GM12874 (cell line): ENCODE measurements around the gene NKAIN4.

Experiments
- CTCF ChIP-seq: IDR thresholded peaks from 2 replicates; pipeline ENCODE4 v1.5.1; 2011; ENCODE audit warnings: low read depth, mild to moderate bottlenecking, control low read depth, low read length, moderate library complexity; ENCODE audit not compliant: insufficient read depth

NKAIN4 gene

DNA sequence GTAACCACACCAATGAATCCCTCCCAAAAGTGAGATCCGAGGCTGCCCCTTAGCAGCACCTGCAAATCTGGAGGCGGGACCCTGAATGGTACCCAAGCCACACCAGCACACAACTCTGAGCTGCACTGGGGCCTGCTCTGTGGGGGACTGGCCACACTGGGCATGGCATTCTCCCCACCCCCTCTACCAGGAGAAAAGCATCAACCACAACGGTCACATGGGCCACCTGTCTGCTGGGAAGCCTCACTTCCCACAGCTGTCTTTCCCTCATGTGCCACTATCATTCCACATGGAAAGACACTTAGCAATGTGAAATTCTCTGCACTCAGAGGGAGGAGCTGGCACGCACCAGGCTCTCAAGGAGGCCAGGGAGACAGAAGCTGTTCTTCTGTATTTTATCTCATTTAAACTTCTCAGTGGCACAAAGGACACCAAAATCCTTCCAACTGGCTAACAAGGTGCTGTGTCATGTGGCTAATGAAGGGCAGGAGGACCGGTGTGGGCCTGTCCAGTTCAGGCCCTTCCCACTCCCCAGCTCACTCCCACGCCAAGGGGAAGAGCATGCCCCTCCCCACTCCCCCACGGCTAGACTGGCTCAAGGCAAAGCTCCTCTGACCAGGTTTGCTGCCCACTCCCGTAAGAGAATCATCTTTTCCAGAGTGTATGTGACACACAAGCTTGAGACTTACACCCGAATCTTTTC is 57.3 kb downstream of the NKAIN4 start:
- no peak for TF ChIP-seq CTCF

- no peak for TF ChIP-seq CTCF
Observed at GRCh38 chr20:63194797-63195173, 59.5 kb downstream of the NKAIN4 start.

DNA sequence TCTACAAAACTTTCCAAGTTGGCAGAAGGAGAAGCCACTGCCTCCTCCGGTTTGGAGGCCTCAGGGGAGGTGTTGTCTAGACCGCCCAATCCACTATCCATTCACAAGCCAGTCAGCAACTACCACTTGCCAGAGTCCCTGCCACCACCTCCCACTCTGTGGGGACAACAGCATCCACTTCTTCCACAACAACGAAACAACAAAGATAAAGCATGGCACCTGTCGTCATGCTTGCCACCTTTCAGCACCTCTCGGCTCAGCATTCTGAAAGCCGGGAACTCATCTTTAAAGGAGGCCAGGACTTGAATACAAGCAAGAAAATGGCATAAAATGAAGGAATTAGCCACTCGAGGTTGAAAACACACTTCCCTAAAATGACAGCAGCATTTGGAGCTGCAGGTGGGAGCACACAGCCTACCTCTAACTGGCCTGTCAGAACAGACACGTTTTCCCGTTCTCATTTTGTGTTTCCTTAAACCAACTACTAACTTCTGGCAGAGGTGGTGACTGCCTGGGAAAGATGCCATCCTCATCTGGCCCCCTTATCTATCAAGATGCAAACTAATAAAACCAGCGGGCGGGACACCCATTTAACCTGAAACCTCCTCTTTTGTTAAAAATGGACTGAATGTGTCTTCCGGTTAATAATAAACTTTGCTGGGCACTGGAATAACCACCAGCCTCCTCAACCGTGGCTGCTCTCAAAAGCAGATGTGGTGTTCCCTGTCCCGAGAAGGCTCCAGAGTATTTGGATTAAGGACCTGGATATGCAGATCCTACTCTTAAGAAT is 60.1 kb downstream of the NKAIN4 start:
- TF ChIP-seq CTCF: no peak

GRCh38 chr20:63192721-63193120 is 61.5 kb downstream of the NKAIN4 start:
- TF ChIP-seq CTCF: no peak

GRCh38 chr20:63191400-63191799 is 62.9 kb downstream of the NKAIN4 start:
- no peak for TF ChIP-seq CTCF

GRCh38 chr20:63190828-63191227 is 63.4 kb downstream of the NKAIN4 start:
- no peak for TF ChIP-seq CTCF
